Fibroblast of villous mesenchyme (primary cell): ENCODE data around the gene GABRB3. TPM values are rescaled to one million over a fixed set of nuclear protein-coding genes. Genes with fewer than 3 reads are reported as not detected.

Experiments used
- DNase-seq: peaks from one replicate; pipeline ENCODE4 v3.0.0-alpha.2; 2010; ENCODE audit warnings: low read depth
- H3K4me3 ChIP-seq: 2 replicates; pipeline ENCODE4 v1.5.1; 2011; ENCODE audit warnings: low read depth, mild to moderate bottlenecking, low read length
- total RNA-seq: library from RNA; depleted of rRNA; stranded (reverse); fragments of >200 nt; gene quantifications from 2 replicates; pipeline ENCODE4 v1.2.3, GENCODE V29; 2012
- TF ChIP-seq, protein P1 (sequence below): IDR thresholded peaks from 2 replicates; pipeline ENCODE4 v1.5.1; 2012; ENCODE audit warnings: low read depth, mild to moderate bottlenecking, low read length; ENCODE audit not compliant: insufficient read depth

GABRB3 gene
- total RNA-seq, 1 donor = 2.2 TPM

DNA sequence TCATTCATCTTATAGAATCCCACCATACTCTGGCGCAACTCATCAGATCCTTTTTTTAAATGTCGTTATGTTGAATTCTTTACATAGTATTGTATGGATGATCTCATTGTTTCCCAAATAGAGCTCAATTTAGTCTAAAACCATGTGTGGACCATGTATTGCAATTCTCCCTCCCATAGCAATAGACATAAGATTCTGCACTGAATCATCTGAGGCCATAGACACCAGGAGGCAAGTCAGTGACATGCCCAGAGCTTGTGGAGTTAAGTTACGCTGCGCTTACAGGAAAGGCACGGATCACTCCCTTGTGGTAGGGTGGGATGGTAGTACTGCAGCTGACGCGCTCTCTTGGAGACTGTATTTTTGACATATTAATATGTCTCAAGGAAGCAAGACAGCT is 211.0 kb downstream of the GABRB3 start:
- no peak overlapping the region for H3K4me3 ChIP-seq
- DNase-seq = no peak
- TF ChIP-seq, protein P1, sequence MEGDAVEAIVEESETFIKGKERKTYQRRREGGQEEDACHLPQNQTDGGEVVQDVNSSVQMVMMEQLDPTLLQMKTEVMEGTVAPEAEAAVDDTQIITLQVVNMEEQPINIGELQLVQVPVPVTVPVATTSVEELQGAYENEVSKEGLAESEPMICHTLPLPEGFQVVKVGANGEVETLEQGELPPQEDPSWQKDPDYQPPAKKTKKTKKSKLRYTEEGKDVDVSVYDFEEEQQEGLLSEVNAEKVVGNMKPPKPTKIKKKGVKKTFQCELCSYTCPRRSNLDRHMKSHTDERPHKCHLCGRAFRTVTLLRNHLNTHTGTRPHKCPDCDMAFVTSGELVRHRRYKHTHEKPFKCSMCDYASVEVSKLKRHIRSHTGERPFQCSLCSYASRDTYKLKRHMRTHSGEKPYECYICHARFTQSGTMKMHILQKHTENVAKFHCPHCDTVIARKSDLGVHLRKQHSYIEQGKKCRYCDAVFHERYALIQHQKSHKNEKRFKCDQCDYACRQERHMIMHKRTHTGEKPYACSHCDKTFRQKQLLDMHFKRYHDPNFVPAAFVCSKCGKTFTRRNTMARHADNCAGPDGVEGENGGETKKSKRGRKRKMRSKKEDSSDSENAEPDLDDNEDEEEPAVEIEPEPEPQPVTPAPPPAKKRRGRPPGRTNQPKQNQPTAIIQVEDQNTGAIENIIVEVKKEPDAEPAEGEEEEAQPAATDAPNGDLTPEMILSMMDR = no peak

DNA sequence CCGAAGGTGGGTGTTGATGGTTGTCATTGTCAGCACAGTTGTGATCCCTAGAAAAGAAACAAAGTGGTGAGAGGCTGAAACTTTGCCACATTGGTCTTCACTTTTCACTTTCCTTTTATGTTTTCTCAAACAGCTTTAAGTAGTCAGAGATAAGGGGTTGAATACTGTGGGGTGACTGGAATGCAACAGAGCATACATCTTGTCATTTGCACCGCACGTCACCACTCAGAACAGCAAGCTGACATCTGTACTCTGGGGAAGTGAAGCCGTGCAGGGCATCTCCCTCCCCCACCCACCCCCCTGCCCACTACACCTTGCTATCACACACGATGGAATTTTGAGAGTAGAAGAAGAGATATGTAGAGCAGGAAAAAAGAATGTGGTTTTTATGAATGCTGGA is 211.7 kb downstream of the GABRB3 start:
- no peak for DNase-seq
- TF ChIP-seq, protein P1 = no peak
- H3K4me3 ChIP-seq = no peak overlapping the region

DNA sequence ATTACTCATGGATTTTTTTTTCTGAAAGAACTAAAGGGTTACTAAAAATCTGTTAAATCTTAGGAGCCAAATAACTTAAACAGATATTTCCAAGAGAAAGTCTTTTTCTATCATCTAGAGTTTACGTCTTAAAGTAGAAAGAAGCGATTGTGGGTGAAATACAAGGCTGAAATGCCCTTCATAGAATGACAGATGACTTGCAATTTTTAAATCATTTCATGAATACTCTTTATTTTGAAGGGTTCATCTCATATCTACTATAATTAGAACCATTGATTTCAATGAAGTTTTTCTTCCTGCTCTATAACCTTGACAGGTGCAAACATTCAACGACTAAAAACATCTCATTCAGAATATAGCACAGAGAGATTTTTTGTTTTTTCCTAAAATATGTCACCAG is 217.0 kb downstream of the GABRB3 start:
- no peak for DNase-seq
- no peak overlapping the region for H3K4me3 ChIP-seq
- TF ChIP-seq, protein P1 = no peak

DNA sequence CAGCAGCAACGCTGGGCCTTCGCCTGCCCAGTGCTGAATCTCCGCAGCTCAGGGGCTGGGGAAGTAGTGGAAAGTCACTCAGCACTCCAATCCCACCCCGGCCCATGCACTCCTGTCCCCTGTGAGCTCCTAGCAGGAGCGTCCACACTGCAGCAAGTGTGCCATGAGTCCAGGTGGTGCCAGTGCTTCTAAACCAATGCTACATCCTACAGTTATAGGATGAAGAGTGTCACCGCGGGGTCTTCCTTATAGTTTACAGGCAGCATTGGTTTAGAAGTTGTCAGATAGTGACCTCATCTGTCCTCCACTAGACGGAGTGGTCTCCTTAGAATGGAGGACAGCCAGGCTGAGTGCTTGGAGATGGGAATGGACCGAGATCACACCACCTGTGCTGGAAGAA is 221.4 kb downstream of the GABRB3 start:
- TF ChIP-seq, protein P1 = no peak
- no peak overlapping the region for H3K4me3 ChIP-seq
- DNase-seq = no peak

DNA sequence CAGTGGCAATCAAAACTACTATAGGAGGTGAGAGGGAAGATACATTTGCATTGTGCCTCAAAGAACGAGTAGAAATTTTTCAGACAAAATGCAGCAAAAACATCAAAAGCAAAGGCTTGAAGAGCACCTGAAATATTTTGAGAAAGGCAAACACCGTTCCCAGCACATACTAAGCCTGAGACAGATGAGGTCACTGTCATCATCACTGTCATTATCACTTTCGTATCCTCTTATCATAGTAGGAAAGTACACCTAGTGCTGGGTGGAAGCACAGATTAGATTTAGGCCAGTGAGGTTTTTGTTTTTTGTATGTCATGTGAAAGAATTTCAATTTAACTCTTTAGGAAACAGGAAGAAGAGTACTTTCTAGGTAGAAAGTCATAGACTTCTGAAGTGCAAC is 222.0 kb downstream of the GABRB3 start:
- TF ChIP-seq, protein P1 = no peak
- DNase-seq = no peak
- H3K4me3 ChIP-seq = no peak overlapping the region

DNA sequence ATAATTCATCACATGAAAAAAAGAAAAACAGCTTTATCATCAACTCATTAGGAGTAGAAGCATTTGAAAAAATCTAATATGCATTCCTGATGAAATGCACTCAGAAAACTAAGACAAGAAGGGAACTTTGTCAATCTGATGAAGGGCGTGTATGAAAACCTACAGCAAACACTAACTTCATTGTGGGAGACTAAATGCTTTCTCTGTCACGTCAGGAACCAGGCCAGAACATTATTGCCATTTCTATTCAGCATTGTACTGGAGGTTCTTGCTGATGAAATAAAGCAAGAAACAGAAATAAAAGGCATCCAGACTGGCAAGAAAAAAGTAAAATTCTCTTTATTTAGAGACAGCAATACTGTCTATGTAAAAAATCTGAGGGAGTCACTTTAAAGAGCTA is 235.2 kb downstream of the GABRB3 start:
- DNase-seq = no peak
- TF ChIP-seq, protein P1 = no peak
- no peak overlapping the region for H3K4me3 ChIP-seq

DNA sequence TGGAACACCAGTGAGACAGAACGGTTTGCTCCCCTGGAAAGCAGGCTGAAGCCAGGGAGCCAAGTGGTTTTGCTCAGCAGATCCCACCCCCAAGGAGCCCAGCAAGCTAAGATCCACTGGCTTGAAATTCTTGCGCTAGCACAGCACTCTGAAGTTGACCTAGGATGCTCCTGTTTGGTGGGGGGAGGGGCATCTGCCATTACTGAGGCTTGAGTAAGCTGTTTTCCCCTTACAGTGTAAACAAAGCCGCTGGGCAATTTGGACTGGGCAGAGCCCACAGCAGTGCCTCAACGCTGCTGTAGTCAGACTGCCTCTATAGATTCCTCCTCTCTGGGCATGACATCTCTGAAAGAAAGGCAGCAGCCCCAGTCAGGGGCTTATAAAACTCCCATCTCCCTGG is 241.4 kb downstream of the GABRB3 start:
- TF ChIP-seq, protein P1 = no peak
- DNase-seq = no peak
- H3K4me3 ChIP-seq = no peak overlapping the region
